Stimulated activated CD4-positive, alpha-beta T cell treated with anti-CD3 and anti-CD28 coated beads, Interleukin-4, amount 100 ng/mL, for 1 hour (primary cell): ENCODE data around the gene CD47.

ENCODE experiments used
- DNase-seq: peaks from one replicate; pipeline ENCODE4 v3.0.0-alpha.2; 2020

CD47 gene

DNA sequence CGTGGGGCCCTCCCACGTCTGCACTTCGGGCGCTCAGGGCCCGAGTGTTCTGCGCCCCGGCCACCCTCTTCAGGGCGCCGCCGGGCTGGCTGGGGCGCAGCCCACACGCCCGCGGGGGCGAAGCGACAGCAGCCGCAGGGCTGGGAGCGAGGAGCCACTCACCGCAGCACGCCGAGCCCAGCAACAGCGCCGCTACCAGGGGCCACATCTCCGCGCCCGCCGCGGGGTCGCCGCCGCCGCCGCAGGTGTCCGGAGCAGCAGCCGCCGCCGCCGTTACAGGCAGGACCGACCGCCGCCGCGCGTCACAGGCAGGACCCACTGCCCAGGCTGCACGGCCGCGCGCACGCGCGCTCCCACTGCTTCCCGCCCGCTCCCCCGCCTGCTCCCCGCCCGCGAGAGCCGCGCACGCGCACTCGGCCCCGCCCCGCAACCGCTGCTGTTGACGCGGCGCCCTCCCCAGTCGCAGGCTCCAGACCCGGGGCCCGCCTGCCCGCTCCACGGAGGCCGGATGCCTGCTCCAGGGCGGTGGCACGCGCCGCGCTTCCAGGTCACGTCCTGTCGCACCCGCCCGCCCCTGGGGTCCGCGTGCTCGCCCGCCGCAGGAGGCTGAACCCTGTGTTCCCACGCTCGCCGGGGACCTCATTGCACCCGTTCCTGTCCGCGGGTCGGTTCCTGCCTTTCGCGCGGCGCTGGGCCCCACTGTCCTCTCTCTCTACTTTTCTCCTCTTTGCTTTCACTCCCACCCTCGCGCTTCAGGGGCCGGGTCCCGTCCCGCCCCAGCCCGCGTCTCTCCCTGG lies at the start of gene CD47:
TSS of gene CD47 (minus strand) at position 331 of the 797 bp plus-strand sequence. CDS start at position 208, 123 bp downstream.
- DNase-seq: peak; percentile 96

DNA sequence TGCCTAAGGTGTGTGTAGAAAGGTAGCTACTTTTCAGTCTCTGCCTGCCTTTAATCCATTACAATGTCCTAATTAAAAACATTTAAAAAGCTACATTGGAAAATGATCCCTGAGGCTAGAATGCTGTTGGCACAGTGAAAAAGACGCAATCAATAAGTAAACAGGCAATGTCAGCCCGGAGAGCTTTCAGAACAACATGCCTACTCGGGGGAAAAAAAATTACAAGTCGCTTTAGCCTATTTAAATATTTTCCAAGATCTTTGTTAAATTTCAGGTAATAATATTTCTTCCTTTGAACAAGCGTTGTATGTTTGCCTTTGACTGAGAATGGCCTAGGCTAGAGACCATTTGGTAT lies 46.6 kb upstream of the CD47 start:
- no peak for DNase-seq

DNA sequence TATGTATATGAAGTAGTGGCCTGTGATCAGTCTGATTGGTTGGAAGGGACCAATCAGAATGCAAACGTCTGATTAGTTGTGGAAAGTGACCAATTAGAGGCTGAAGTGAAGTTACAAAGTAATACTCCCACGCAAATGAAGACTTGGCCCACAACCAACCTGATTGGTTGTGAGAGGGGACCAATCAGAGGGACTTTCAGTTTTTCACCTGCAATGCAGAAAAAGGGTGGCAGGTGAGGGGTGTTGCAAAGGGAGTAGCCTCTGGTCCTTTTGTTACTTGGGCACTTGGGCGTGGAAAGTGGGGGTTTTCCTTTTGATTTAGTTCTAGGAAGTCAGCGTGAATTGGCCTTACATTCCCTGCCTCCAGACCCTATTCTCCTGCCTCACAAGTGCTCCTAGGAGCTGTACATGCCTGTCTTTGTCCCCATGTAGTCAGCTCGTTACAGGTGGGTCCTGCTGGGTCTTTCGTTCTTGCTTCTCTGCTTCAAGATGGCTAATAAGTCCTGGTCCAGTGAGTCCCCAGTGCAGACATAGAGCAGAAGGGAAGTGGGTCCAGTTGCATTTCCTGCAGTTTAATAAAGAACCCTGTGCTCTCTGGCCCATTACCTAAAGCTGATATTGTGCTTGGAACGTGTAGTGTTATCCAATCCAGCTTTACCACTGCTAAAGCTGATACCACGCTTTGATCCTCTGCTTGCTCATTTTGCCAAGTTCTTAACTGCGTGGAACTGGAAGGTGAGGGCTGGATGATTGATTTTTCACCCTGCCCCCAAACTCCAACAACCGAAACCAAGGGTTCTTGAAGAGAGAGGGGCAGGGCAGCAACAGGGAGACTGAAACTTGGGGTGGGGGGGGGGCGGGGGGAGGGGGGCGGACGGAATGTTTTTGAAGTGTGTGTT lies 46.0 kb upstream of the CD47 start:
- DNase-seq: no peak

DNA sequence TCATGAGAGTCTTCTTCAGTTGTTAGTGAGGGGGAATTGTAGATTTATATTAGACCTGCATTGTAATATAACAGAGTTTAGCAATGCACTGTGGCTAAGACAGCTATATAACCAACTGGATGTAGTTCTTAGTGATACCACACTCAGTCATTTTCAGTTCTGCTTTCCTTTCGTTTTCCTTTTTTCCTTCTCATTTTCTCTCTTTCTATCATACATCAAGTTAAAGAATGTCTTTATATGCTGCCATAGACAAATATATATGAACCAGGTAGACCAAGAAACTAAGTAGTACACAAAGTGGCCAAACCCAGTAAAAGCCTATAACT lies 43.7 kb upstream of the CD47 start:
- DNase-seq: no peak

DNA sequence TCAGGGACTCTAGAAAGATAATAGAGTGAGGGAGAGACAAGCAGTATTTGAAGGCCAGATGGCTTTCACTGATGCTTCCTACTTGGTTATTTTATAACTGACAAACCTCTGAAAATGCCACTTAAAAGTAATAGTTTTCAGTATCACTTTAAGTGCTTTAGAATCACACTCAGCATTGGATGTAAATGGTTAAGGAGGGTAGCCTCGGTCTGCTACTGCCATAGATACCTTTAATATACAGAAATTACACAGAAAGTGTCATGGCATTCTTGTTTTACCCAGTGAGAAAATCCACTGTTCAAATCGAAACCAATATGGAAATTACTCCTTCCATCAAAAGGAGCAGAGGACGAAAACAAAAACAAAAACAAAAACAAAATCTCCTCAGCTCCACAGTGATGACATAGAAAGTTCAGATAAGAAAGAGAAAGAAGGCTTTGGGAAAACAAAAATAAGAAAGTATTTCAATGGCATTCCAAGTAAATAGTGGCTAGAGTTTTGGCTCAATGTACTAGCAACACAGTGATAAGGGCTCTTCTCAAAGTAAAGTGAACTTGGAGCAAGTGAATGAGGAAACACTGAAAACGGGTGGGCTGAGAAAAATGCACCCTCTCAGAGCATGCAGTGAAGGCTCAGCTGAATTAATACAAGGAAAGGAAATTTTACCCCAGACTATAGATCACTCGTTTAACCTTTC lies 43.2 kb upstream of the CD47 start:
- no peak for DNase-seq

DNA sequence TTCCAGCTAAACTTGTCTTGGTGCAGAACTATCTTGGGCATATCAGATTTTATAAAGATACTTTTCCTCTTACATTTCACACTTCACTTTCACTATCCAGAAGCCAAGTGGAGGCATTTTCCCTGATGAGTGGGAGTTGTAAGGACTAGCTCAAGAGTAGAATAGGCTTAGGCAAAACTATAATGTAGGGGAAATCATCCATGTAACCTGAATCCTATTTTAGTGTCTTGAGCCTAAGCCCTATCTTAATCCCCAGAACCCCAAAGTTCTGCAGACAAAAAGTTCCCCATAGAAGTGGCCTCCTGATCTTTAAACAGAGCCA lies 42.2 kb upstream of the CD47 start:
- no peak for DNase-seq

DNA sequence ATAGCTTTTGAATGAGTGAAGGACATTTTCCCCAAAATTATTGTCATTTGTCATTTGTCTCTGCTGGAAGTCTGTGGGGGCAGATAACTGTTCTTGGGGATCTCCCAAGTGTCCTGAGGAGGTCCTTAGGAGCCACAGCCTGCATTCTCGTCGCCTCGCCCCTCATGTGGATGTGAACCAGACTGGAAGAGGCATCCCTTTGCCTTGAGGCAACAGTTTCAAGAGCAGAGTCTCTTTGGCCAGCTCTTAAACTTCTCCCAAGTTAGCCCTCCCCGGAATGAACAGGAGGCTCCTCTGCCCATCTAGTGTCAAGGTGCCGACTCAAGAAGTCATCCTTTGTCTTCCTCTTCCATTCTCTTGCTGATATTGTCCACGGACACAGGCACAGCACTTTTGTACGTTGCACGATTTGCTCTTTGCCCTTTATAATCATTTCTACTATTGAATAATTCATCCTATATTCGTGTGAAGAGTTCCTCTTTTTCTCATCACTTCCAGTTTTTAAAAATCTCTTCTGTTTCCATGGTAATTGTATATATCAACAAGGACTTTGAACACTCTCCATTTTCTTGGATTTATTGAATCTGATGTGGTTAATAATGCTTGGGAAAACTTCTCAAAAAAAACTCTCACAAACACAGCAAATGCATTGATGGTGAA lies 40.8 kb upstream of the CD47 start:
- DNase-seq: no peak

DNA sequence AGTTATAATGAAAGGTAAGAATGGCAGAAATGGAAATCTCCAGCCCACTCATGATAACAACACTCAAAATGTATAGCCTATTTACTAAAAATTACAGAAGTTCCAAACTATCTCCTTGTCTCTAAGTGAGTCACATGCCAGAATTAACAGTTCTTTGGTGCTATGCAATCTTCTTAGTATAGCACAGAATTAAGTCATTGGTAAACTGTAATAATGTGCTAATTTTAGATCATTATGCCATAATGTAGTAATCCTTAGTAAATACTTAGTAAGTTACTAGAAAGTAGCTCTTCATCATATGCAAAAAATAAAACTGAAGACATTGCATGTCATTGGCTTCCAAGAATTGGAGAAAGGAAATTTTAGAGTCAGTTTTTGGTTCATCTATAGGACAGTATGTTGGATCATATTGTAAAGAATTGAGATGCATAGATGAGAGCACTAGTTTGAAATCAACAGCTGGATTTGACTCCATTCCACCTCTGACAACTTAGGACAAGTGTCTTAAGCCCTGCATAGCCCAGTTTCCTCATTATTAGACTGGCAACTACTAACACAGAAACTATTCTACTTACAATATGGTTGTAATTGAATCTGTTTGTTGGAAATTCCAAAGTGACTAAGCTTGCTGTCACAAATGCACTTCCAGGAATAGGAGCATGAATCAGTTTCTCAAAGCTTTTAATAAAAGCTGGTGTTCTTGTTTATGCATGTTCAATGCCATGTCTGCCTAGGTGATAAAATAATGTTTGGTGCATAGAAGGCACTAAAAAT lies 40.1 kb upstream of the CD47 start:
- no peak for DNase-seq

DNA sequence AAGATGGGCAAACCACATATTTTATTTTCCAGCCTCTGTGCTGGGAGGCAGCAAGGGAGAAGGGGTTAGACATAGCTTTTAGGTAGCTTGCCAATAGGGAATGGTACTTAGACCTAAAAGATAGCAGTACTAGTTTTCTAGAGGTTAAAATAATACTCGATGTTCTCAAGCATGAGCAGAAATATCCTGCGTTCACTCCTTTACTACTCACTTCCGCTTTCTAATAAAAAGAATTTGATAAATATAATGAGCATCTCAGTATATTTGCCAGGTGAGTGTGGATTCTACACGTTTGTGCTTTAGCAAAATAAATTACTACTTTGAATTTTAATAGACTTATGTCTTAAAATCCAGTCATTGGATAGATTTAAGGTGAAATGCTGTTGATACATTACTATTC lies 39.4 kb upstream of the CD47 start:
- no peak for DNase-seq

DNA sequence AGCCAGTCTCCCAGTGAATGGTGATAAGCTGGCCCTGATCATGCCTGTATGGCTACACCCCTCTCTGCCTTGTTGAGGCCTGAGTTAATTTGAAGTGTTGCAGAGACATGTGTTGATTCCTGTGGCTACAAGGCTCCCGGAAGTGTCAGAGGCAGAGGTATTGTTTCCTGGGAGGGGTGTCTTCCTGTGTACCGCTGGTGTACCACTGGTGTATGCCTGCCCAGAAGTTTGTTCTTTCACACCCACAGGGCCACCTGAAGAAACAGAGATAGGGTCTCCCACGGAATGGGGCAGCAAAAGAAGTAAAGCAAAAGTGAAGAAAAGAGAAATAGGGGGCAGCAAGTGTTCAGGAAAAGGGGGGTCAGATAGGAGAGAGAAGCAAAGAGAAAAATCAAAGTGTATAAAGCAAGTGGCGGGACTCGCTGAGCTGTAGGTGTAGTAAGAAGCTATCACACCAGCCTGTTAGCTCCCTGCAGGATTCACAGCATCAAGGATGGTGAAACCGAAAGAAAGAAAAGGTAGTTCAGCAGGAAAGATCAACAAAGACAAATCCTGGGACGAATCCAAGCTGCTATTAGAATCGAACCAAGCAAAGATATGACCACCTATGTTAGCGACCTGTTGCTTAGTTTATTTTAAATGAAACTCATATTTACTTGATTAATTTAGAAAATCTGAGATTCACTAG lies 36.6 kb upstream of the CD47 start:
- peak; percentile 36 for DNase-seq

DNA sequence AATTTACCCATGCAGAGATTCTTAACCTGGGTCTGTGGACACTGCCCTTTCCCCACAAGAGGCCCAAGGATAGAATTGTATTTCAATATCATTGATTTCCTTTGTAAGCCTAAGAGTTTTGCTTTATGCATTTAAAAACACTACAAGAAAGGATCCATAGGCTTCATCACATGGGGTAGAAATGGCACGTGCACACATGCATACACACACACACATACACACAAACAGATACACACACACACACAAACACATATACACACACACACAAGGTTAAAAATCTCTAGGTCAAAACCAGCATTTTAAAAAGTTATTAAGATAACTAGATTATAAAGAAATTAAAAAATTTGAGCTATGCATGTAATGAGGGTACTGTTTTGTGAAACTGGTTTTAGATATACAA lies 35.5 kb upstream of the CD47 start:
- DNase-seq: no peak

DNA sequence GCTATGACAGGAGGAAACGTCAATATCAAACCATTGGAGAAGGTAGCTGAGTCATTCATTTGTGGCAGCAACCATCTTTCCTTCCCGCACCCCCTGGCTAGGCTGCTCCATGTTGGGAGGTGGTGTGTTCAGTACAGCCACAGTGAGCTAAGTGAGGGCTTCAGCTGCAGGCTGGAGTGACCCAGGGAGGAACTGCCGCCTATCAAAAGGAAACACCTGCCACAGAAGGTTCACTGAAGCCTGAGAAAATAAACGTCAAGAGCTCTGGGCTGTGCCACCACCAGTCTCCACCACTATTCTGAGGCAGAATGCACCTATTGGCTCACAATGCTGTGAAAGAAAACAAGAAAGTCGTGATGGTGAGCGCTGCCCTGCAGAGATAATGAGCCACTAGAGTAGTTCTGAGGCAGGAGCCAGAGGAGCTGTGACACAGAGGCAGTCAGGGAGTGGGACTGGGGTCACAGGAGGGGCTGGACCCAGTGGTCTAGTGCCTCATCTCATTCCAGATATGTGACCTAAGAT lies 34.8 kb upstream of the CD47 start:
- peak; percentile 46 for DNase-seq

DNA sequence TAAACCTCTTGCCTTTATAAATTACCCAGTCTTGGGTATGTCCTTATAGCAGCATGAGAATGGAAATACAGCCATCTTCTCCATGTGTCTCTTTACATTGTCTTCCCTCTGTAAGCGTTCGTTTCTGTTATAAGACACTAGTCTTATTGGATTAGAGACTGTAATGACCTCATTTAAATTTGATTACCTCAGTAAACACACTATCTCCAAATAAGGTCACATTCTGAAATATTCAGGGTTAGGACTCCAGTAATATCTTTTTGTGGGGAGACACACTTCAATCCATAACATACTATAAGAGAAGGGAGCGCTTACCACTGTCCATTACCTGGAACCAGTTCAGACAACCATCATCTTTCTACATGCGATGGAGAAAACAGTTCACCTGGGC lies 34.3 kb upstream of the CD47 start:
- DNase-seq: no peak

DNA sequence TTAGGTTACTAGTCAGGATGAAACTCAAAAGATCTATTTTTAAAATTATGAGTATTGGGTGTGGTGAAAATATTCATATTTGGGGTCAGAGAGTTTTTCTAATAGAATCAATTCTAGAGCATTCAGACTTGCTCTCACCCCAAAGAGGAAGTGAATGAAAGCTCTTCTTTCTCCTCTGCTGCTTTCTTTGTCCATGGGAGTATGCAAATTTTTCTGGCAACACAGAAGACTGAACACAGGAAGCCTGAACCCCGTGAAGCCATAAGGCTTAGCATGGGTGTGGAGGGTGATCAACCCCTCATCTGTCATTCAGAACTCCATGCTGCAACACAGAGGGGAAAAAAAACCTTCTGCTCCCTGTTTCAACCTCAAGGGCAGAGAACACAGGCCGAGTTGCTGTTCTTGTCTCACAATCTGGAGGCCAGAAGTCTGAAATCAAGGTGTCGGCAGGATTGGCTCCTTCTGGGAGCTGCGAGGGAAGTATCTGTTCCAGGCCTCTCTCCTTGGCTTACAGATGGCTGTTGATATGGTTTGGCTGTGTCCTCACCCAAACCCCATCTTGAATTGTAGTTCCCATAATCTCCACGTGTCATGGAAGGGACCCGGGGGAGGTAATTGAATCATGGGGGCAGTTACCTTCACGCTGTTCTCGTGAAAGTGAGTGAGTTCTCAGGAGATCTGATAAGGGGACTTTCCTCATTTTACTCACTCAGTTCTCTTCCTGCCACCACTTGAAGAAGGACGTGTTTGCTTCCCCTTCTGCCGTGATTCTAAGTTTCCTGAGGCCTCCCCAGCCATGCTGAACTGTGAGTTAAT lies 33.7 kb upstream of the CD47 start:
- DNase-seq: peak; percentile 54

DNA sequence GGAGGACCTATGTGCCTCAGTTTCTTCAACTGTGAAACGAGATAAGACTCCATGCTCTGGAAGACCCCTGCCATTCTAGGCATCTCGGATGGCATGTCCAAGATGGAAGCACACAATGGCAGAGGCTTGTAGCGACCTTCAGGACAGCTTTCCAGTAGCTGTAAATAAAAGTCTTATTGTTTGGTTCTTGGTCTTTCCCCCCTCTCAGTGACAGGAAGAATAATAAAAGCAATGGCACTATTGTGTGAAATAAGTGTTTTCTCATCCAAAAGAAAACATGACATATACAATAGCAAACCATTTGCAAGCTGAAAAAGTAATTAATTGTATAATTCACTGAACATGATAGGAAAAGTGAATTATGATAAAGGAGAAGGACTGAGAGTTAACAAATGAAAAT lies 32.5 kb upstream of the CD47 start:
- no peak for DNase-seq

DNA sequence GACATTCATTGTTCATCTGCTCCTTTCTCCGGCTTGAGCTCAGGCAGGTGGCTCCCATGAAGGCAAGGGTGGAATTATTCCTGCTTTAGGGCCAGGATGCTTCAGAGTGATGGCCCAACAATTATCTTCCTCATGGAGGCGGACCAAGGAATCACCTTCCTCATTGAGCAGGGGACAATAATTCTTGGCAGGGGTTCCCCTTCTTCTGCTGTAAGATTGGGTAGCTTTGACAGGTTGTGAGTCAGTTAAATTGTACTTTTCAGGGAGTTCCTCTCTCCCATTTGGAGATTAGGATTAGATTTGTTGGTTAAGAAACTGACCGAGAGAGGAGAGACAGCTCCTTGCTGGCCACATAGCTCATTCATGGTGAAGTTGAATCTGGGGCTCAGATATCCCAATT lies 31.4 kb upstream of the CD47 start:
- no peak for DNase-seq

DNA sequence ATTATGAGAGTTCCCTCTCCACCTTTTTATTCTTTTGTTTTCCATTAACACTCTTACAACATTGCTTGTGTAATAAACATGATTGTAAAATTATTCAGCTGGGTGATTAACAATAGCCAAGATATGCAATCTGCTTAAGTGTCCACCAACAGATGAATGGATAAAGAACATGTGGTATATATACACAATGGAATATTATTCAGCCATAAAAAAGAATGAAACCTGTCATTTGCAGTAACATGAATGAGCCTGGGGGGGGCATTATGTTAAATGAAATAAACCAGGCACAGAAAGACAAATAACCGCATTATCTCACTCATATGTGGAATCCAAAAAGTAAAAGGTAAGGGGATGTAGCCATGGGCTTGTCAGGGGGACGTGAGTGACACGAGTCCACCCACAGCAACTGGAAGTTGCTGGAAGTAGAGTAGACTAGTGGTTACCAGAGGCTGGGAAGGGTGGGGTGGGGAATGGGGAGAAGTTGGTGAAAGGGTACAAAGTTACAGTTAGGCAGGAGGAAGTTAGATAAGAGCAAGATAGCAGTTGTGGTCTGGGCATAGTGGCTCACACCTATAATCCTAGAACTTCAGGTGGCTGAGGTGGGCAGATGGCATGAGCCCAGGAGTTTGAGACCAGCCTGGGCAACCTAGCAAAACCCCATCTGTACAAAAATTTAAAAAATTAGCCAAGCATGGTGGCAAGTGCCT lies 28.7 kb upstream of the CD47 start:
- DNase-seq: no peak

DNA sequence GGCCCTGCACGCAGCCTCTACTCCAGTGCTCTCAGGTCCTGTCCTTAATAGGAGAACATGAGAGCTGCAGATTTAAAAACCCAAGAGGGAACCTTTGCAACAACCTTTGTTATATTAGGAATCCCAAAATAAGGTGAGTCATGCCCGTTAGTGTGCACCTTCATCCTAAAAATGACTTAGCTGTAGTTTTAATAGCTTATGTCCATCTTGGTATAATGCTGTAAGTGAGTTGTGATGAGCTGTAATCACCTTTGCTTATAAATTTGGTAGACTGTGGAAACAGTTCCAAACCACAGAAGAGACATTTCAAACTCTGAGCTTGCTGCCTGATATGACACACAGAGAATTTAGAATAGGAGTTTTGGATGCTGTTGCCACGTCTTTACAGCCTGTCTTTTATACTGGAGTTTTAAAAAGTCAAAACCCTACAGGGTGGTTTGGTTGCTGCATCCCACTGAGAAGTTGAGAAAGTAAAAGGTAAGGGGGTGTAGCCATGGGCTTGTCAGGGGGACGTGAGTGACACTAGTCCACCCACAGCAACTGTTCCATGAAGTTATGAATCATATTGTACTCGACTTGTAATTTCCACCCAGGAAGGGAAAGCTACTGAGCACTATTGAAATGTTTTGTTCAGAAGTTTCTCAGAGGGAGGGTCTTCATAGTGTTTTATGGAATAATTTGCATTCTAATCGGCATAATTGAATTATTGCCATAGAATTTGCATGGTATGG lies 27.4 kb upstream of the CD47 start:
- DNase-seq: no peak

DNA sequence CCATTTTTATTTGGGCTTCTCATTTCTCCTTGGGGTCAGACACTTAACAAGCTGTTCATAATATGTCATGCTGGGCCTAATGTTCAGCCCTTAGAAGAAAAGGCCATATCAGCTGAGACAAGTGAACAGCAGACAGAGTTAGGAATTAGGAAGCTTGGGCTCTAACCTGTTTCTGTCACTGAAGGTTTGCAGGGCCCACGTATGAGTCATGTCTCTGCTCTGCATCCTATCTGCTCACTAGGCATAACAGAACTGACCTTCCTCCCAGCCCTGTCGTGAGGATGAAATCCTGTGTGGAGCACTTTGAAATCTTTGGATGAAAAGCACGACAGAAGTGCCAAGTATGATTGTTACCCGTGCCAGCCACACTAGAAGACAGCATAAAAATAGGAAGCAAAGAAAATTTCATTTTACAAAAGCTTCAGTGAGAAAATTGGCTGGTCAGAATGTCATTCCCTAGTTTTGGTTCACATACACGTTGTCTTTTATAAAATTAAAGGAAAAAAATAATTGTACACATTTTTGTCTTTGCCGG lies 26.5 kb upstream of the CD47 start:
- no peak for DNase-seq
